HUDEP-2 (cell line): ENCODE data around the gene RMC1.
"Not testable (repeated sequence)": the region's sequence is repeated elsewhere in the genome, so short reads cannot be mapped to it uniquely, and the experiment has no call there.

Source experiments
- DNase-seq, 76 experiments: peaks; one replicate each; lab custom pipeline; 2025; ENCODE audit not compliant: unreplicated experiment in 76 of 76; lab: John Stamatoyannopoulos, UW

RMC1 gene

DNA sequence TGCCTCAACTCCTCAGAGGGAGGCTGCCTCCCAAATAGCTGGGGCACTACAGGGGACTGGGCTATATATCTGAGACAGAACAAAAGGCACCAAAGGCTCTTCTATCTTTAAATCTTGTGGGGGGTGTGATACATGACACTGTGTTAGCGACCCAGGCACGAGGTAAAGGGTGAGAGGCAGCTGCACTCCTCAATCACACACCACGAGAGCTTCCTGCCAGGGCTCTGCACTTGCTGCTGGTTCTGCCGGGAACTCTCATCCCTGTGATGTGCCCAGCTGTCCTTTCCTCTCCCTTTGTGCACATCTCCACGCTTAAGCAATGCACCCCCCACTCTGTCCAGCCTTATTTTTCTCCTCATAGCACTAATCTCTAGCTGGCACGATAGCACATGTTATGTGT, 50.6 kb downstream of the RMC1 start:
- no peak for DNase-seq

DNA sequence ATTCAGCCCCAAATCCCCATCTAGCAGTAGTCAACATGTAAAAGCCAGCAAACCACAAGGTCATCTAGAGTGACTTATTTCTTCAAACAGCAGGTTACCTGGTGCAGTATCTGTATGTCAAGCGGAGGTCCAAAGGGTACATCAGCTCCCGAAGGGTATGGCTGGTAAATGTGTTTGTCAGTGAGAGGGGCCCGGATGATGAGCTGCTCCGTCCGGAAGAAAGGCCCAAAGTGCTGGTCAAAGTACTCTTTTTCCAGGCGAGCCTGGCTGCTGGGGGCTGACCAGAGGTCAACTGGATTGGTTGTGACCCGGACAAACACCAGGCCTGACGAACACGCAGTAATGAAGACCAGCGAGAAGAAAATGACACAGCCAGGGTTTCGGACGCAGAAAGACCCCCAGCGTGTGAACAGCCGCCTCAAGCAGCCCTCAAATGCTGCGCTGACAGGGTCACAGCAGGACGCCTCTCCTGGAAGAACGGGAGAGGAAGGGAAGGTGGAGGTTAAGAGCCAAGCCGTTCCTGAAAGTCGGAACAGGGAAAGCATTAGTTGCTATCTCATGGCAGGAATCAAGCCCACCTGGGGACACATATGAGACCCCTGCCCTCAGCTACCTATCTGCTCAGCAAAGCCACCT, 53.0 kb downstream of the RMC1 start:
- no peak for DNase-seq

DNA sequence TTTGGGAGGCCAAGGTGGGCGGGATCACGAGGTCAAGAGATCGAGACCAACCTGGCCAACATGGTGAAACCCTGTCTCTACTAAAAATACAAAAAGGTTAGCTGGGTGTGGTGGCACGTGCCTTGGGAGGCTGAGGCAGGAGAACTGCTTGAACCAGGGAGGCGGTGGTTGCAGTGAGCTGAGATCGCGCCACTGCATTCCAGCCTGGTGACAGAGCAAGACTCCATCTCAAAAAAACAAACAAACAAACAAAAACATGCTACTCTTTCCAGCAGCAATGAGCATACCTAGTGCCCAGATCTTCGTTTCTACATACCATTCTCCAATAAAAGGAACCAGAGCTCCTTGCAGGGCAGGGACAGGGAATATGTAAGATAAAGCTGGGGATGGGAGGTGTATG, 54.2 kb downstream of the RMC1 start:
- not testable (repeated sequence) for DNase-seq

DNA sequence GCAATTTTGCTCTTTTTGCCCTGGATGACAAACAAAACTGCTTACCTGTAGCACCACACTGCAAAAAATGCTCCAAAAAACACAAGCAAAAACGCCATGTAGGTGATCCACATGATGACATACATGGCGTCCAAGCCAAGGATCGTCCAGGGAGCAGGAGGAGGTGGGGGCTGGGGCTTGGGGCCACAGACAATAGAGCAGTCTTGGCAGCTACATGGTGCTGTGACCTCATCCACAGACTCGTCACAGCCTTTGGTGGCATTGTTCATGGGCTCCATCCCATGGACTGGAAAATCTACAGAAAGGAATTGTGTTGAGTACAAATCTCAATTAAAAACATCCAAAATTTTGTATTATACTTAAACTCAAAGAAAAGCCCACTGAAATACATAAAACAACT, 56.9 kb downstream of the RMC1 start:
- no peak for DNase-seq

DNA sequence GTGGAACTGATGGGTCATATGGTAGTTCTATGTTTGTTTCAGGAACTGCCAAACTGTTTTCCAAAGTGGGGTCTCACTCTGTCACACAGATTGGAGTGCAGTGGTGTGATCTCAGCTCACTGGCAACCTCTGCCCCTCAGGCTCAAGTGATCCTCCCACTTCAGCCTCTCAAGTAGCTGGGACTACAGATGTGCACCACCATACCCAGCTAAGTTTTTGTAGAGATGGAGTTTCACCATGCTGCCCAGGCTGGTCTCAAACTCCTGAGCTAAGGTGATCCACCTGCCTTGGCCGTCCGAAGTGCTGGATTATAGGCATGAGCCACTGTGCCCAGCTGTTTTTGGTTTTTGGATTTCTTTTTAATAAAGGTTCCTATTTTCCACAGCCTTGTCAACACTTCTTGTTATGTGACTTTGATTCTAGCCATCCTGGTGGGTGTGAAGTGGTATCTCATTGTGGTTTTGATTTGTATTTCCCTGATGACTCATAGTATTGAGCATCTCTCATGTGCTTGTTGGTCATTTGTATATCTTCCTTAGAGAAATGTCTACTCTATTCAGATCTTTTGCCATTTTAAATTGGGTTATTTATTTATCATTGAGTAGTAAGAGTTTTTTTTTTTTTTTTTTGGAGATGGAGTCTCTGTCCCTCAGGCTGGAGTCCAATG, 60.2 kb downstream of the RMC1 start:
- DNase-seq, result no peak

DNA sequence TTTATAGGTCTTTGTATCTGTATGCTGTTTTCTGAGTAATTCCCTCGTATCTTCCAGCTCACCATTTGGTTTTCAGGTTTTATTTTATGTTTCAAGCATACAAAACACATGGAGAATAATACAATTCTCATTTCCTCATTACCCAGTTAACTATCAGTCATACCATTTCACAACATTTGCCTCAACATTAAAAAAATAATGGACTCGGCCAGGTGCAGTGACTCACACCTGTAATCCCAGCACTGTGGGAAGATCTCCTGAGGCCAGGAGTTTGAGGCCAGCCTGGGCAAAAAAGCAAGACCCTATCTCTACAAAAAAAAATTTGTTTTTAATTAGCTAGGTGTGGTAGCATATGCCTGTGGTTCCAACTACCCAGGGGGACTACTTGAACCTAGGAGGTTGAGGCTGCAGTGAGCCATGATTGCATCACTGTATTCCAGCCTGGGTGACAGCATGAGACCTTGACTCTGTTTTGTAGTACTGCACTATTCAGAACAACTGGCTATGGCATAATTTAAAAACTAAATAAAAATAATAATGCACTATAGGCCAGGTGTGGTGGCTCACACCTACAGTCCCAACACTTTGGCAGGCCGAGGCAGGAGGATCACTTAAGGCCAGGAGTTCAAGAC, 62.7 kb downstream of the RMC1 start:
- no peak for DNase-seq

DNA sequence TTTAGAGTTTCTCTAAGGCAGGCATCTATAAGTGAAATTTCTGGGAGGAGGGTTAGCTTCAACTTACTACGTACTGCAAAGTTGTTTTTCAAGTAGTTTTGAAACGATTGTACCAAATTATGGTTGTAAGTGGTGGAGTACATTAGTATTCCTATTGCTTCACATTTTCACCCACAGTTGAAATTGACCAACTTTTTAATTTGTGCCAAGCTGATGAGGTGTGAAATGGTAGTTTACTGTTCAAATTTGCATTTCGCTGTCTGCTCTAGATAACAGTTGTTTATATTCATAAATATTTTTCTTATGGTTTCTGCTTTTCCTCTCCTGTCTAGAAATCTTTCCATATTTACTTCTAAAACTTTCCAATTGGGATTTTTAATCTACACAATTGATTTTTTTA, 64.4 kb downstream of the RMC1 start:
- no peak for DNase-seq

DNA sequence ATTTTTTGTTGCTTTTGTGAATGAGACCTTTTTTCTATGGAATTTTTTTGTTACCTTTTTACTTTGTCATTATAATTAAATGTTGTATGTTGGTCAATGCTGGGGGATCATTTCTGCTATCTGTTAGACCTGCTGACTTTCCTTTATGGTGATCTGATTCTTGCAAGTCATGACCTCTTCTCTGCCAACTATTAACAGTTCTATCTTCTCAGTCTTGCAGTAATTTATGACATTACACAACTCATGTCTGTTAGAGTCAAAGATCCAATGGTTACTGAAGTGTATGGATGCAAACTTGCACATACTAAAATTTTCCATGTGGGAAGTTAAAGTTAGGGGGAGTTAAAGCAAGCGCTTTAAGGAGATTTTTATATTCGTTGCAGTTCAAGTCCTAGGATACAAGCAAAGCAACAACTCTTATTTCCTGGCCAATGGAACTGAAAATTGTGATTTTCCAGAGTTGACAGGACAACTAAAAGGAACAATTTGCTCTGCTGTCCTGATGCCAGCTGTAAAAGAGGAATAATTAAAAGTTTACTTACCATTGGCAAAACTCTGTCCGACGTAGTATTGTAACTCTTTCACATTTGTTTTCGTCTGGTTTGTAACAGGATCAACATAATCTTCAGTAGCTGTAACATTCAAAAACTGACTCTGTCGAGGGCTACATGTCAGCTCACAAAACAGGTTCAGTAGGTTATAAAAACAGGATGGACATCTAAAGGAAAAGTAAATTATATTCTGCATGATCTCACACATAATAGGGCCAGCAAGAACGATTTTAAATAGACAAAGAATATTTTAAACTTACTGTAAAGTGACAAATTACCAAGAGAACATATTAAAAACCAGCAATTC, 65.2 kb downstream of the RMC1 start:
- no peak for DNase-seq

DNA sequence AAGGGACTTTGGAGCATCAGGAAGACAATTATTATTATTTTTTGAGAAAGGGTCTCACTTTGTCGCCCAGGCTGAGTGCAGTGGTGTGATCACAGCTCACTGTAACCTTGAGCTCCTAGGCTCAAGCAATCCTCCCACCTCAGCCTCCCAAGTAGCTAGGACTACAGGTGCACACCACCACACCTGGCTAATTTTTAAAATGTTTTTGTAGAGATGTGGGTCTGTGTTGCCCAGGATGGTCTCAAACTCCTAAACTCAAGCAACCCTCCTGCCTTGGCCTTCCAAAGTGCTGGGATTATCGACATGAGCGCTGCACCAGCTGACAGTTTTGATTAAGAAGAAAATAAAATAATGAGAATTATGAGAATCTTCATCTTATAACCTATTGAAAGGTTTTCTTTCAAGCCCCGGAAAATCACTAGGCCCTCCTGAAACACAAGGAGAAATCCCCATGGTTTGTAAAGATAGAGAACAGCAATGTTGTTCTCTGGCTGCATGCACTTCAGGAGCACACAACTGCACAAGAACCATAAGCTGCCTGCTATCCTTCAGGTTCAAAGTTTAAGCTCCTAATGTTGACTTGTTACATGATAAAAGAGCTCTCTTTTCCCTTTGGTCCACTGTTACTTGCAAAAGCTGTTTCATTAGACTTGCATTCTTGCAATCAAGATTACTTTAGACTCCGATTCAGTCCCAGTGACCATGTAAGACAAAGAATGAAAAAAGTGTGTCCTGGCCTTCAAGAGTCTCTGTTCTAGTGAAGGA, 66.2 kb downstream of the RMC1 start:
- no peak for DNase-seq

DNA sequence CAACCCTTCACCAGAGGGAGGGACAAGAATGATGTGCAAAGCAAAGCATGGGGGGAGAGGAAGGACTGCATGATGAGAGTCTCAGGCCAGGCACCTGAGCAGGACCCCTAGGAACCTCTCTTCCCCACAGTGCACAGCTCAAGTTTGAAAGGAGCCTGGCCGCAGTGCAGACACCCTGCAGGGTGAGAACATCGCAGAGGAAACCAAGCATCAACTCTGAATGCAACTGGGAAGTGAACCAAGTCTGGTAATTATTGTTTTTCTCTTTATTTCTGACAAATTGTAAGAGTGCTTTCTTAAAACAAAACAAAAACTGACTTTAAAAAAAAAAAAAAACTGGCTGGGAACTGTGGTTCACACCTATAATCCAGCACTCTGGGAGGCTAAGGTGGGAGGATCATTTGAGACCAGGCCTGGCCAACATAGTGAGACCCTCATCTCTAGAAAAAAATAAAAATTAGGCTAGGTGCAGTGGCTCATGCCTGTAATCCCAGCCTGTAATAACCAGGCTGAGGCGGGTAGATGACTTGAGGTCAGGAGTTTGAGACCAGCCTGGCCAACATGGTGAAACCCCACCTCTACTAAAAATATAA, 67.7 kb downstream of the RMC1 start:
- no peak for DNase-seq

DNA sequence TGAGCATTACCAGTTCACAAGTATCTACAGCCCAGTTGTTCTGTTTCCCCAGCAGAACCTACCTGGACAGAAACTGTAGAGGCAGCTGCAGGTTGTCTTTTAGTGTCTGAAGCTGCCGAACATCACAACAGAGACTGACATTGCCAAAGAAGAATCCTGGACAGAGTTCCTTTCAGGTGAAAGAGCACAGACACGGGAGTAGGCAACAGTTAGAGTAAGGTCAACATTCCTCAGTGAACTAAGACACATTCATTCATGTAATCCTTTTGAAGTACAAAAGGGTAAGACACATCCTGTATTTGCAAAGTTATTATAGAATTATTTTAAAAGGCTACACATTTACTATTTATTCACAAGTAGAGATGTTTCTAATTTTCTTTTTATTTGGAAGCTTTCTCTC, 68.7 kb downstream of the RMC1 start:
- DNase-seq, result no peak

DNA sequence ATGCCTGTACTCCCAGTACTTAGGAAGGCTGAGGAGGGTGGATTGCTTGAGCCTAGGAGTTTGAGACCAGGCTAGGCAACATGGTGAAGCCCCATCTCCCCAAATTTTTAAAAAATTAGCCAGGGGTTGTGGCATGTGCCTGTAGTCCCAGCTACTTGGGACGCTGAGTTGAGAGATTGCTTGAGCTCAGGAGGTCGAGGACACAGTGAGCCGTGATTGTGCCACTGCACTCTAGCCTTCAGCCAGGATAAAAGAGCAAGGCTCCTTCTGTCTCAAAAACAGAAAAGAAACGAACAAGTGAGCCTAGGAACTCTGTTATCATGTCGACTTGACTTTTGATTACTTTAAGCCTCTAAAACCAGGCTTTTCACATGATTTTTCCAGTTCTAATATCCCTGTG, 69.3 kb downstream of the RMC1 start:
- DNase-seq, result no peak

DNA sequence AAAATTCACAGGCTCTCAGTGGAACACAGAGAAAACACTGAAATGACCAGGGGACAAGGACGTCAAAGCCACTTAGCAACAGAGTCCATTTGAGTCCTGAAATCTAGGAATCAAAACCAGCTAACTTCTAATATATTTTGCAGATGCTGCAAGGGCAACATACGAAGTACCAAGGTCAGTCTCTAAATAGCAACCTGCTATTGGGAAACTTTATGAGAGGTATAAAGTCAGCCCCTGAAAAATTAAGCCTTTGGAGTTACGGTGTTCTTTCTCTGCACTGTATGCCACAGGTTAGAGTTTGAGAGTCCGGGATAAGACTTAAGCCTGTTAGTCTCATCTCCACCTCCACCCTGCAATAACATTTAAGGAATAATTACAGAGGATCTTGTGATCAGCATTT, 69.7 kb downstream of the RMC1 start:
- no peak for DNase-seq

DNA sequence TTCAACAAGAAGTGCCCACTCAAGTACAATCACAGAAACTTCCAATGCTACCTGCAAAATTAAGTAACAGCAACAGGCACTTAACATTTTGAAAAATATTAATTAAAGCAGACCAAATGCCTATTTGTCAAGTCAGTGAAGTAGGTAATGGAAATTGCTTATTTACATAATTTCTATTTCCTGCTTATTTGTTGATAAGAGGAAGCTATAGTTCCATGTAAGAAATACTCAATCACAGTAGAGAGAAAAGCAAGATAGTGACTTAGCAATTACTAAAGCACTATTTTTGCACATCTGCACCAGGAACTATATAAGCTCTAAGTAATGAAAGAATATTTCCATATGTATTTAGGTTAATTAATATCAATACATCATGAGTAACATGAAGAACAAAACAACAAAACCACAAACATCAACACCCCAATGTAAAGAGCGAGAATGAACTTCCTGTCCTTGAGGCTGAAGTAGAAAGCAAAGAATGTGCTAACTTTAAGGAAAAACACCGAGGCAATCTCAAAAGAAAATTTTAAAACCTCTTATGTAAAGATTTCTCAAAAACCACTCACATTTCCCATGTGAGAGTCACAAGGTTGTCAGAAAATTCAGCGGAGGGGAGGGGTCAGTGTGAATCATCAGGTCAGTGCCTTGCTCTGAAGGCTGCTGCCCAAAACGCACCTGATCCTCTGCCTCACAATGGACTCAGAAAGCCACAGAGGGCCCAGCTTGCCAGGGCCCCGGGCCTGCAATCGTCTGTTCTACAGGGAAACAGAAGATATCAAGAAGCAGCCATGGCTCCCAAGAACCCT, 70.5 kb downstream of the RMC1 start:
- no peak for DNase-seq

DNA sequence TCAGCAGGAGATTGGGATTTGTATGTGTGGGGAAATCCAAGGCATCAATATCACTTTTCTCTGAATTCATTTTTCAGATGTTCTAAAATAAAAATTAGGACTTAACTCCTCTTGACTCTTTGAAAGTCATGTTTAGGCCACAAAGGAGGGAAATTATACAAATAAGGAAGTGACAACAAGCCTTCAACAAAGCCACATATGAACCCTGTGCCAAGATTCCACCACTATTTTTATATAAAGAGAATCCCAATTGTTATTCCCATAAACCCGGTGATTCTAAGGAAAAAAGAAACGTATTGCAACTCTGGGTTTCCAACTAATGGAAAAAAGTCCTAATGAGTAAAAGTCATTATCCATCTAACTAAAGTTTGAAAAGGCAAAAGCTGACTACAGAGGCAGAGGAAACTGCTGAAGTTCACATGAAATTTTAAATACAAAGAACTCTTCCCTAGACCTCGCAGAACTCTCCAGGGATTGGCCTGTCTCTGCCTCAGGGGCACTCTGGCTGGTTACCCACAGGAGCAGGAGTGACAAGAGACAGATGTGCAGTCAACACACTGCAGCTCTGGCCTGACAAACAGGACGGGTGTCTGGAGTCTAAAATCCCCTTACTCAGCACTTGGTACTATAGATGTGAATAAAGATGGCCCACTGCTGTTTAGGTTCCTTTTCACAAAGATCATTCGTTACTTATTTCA, 71.4 kb downstream of the RMC1 start:
- no peak for DNase-seq

DNA sequence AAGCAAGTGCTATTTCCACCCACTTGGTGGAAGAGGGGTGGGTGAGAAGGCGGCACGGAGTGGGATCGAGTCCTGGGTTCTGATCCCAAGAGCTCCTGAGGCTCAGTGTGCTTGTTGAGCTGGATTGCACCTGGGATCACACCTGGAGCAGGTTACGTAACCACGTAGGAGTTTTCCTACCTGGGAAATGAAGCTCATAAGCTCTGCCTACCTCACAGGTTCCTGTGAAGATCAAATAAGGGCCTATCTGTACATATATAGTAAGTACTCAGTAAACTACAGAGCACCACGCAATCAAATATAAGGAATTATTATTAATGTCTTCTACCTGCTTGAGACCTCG, 72.0 kb downstream of the RMC1 start:
- no peak for DNase-seq

DNA sequence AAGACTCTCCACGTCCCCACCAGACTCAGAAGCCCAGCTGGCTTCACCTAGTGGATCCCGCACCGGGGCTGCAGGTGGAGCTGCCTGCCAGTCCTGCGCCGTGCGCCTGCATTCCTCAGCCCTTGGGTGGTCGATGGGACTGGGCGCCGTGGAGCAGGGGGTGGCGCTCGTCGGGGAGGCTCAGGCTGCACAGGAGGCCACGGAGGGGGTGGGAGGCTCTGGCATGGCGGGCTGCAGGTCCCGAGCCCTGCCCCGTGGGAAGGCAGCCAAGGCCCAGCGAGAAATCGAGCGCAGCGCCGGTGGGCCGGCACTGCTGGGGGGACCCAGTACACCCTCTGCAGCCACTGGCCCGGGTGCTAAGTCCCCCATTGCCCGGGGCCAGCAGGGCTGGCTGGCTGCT, 74.2 kb downstream of the RMC1 start:
- not testable (repeated sequence) for DNase-seq

DNA sequence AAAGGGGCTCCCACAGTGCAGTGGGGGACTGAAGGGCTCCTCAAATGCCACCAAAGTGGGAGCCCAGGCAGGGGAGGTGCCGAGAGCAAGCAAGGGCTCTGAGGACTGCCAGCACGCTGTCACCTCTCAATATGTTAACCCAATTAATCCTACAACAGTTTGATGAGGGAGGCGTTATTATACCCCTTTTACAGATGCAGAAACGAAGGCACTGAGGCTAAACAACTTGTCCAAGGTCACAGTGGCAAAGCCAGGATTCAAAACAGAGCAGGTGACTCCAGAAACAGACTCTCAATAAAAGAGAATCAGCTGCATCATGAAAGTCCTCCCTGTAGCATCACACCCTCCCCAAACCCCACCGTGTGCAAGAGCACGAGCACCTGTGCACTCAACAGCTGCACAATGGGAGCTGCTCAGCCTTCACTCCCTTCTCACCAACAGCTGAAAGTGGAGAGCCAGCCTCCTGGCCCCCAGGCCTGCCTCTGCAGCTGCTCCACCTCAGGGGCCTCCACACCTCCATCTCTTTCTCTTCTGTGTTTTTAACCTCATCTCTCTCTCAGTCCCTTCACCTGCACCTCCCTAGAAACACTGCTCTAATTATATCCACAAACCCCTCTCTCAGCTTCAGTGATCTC, 74.9 kb downstream of the RMC1 start:
- DNase-seq, result no peak
